GM21825 (cell line): ENCODE measurements around the gene MPHOSPH10.
"Not testable (repeated sequence)": the region's sequence is repeated elsewhere in the genome, so short reads cannot be mapped to it uniquely, and the experiment has no call there.

Source experiments
- ATAC-seq: cut with Tn5 transposase; IDR thresholded peaks from one replicate; pipeline ENCODE4 v1.9.1; 2021; ENCODE audit warnings: mild to moderate bottlenecking, moderate library complexity; ENCODE audit not compliant: unreplicated experiment

The MPHOSPH10 gene

DNA sequence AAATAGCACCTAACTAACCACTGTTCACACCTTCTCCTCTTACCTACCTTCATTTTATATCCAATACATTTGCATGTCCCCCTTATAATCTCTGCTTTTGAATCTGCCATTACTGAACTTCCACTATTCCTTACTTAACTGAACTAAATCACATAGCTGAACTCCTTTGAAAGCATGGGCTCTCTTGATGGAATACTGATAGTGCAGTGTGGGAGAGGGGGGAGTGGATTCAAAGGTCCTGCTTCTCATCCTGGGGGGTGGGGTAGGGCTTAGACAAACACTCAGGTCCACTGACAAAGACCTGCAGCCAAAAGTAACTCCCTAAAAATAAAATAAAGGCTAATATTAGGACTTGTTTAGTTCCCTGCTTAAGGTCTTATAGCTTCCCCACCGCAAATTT, 9.0 kb upstream of the MPHOSPH10 start:
- no peak for ATAC-seq

DNA sequence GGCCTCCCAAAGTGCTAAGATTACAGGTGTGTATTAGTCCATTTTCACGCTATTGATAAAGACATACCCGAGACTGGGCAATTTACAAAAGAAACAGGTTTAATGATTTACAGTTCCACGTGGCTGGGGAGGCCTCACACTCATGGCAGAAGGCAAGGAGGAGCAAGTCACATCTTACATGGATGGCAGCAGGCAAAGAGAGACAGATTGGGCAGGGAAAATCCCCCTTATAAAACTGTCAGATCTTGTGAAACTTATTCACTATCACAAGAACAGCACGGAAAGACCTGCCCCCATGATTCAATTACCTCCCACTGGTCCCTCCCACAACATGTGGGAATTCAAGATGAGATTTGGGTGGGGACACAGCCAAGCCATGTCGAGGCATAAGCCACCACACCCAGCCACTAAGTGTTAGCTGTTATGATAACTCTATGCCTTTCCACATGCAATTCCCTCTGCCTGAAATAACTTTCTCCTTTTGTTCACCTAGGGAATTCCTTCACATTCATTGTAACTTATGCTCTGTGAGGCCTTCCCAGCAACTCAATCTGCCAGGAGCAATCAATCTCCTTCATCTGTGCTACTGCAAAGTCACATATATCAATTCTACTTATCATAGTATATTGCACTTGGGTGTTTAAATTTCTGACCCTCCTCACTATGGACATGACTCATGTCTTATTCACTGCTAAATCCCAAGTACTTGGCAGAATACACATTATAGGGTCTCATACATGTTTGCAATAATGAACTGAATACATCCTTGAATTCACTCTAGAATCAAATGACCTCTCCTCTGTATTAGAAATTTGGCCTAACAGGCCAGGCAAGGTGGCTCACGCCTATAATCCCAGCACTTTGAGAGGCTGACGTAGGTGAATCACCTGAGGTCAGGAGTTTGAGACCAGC, 7.8 kb upstream of the MPHOSPH10 start:
- ATAC-seq: no peak

DNA sequence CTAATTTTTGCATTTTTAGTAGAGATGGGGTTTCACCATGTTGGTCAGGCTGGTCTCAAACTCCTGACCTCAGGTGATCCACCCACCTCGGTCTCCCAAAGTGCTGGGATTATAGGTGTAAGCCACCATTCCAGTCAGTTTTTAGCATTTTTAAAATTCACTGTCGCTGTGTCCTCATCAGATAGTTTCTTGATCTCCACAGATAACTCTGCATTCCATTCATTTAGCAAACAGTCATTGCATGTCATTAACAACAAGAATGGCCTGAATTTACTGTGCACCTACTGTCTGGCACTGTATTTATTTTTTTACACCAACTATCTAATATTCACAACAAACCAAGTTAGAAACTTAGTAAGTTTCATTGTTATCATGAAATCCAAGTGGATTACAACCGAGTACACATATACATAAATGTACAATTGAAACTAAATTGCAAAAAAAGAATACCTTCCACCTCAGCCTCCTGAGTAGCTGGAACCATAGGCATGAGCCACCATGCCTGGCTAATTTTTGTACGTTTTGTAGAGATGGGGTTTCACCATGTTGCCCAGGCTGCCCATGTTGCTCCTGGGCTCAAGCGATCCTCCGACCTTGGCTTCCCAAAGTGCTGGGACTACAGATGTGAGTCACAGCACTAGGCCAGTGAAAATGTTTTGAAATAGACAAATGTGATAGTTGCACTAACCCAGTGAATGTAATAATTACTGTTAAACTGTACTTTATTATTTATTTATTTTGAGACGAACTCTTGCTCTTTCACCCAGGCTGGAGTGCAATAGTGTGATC, 4.7 kb upstream of the MPHOSPH10 start:
- ATAC-seq: no peak

GRCh38 chr2:71126957-71127356, 3.5 kb upstream of the MPHOSPH10 start:
- ATAC-seq: no peak

- ATAC-seq: no peak
Observed at GRCh38 chr2:71129114-71129901, 1.1 kb upstream of the MPHOSPH10 start.

DNA sequence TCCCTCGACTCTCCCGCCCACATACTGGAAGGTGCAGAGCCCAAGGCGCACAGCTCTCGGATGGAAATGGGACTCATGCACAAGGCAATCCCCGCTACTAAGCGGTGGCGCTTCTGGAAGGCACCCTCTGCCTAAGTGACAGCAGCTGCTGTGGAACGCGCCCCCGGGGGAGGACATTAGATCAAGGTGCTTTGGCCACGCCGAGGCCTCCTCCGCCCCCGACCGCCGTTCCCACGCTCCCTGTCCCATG, 607 bp upstream of the MPHOSPH10 start:
- peak; percentile 40 for ATAC-seq

GRCh38 chr2:71130905-71131244, 441 bp downstream of the MPHOSPH10 start:
- no peak for ATAC-seq

- ATAC-seq: not testable (repeated sequence)
Observed at GRCh38 chr2:71131387-71132166, 1.1 kb downstream of the MPHOSPH10 start.

DNA sequence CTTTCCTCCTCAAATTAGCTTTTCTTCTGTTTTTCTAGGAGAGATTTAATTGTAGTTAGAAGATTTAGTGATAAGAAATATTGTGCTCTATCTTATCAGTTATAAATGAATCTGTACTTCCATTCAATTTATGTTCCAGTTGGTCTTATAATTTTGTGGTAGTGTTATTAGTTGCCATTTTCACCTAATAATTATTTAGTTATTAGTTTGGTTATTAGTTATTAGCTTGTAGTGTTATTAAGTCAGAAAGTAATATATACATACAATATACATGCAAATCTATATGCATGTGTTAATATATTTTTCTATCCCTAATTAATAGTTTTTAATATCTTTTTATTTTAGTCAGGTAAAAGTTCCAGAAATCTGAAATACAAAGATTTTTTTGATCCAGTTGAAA, 3.2 kb downstream of the MPHOSPH10 start:
- no peak for ATAC-seq

- no peak for ATAC-seq
Observed at GRCh38 chr2:71136174-71136573, 5.7 kb downstream of the MPHOSPH10 start.

DNA sequence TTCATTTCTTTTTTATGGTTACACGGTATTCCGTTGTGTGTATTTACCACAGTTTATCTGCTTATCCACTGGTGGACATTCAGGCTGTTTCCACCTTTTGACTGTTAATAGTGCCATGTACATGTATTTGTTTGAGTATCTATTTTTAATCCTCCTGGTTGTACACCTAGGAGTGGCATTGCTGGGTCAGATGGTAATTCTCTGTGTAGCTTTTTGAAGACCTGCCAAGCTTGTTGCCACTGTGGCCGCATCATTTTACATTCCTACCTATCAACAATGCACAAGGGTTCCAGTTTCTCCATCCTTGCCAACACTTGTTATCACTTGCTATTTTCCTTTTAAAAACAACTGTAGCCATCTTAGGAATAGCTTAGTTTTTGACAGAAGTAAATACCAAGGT, 13.3 kb downstream of the MPHOSPH10 start:
- no peak for ATAC-seq

GRCh38 chr2:71148506-71149063, 18.2 kb downstream of the MPHOSPH10 start:
- ATAC-seq: no peak

DNA sequence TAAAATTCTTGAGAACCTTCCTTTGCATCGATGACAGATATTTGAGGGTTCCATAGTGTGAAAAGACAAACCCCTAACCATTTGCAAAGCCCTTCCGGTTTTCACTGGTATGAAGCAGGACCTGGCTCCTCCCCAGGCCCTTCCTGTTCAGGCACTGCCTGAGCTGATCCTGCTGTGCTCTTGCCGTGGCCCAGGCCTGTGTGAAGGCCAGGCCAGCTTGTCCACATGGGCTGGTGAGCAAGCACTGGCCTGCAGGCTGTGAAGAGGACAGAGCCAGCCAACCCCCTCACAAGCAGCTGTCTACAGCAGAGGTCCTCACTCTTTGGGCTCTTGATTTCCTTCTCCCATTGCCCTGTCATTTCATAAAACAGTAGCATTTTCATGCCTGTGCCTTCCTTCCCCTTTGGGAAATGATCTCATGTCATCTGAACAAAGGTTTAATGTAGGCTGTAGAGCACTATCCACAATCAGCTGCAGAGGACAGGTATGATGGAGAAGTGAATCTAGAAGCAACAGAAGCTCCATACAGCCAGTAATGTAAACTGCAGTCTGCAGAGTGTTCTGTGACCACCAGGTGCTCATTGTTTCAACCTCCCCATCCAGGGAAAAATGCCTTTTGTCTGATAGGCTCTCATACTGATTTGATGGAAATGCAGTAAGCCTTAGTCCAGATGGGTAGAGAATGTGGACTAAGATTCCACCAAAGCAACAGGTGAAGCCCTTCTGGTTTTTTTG, 19.8 kb downstream of the MPHOSPH10 start:
- no peak for ATAC-seq

GRCh38 chr2:71151620-71152019, 21.2 kb downstream of the MPHOSPH10 start:
- no peak for ATAC-seq

DNA sequence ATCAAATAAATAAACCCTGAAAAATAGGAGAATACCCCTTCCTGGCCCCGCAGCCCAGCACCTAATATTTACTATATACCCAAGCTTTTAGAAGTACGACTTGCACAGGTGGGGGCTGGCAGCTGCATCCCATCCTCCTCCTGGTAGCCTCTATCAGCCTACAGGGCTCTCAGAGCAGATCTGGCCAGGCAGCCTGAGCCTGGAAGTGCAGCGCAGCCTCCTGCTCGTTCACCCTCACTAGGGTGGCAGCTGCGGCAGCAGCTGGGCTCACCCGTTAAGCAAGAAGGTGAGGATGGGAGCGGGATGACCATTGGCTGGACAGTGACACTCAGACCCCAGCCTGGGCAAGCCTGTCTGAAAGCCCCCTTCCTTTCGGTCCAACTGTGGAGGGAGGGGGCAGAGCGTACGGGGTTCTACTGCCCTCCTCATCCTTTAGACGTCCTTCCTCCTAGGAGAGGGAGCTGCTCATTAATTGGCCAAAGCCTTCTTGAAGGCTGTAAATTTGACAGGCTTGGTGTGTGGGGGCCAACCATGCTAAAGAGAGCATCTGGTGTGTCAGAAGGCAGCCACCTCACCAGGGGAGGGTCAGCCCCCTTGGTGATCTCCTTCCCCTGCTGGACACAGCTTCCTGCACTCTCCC, 23.3 kb downstream of the MPHOSPH10 start:
- no peak for ATAC-seq

GRCh38 chr2:71154279-71154678, 23.8 kb downstream of the MPHOSPH10 start:
- no peak for ATAC-seq

- ATAC-seq: no peak
Observed at GRCh38 chr2:71154798-71155197, 24.4 kb downstream of the MPHOSPH10 start.

- ATAC-seq: no peak
Observed at GRCh38 chr2:71155846-71156245, 25.4 kb downstream of the MPHOSPH10 start.

- ATAC-seq: no peak
Observed at GRCh38 chr2:71156573-71156972, 26.1 kb downstream of the MPHOSPH10 start.
